Liver (tissue), 9 donors: Measurements from ENCODE around the gene IL1RAPL1. TPM values are rescaled to one million over a fixed set of nuclear protein-coding genes. Genes with fewer than 3 reads are reported as not detected.

Experiments used
- DNase-seq: peaks from one replicate; pipeline ENCODE4 v3.0.0-alpha.2; 2017; ENCODE audit warnings: low spot score
- H3K27ac ChIP-seq, 2 donors: one replicate each; pipeline ENCODE4 v1.7.0; 2013; ENCODE audit warnings: inconsistent platforms in 2 of 2, low read length in 2 of 2, control low read depth in 1 of 2, low read depth in 1 of 2, mild to moderate bottlenecking in 1 of 2
- H3K27me3 ChIP-seq, 4 donors: one replicate each; pipeline versions ENCODE4 v1.6.1 to v1.7.0; 2013; ENCODE audit warnings: low read length in 3 of 4, inconsistent platforms in 1 of 4, mild to moderate bottlenecking in 1 of 4, moderate library complexity in 1 of 4; ENCODE audit not compliant: control insufficient read depth in 4 of 4, insufficient read depth in 4 of 4
- H3K36me3 ChIP-seq, 4 donors: one replicate each; pipeline versions ENCODE4 v1.6.1 to v1.7.0; 2013; ENCODE audit warnings: low read length in 3 of 4, mild to moderate bottlenecking in 3 of 4, low read depth in 1 of 4, moderate library complexity in 1 of 4; ENCODE audit not compliant: control insufficient read depth in 4 of 4, insufficient read depth in 3 of 4
- H3K4me1 ChIP-seq, 4 donors: one replicate each; pipeline versions ENCODE4 v1.6.1 to v1.7.0; 2013; ENCODE audit warnings: low read length in 3 of 4, mild to moderate bottlenecking in 3 of 4, moderate library complexity in 1 of 4; ENCODE audit not compliant: control insufficient read depth in 4 of 4, insufficient read depth in 4 of 4
- H3K4me3 ChIP-seq, 3 donors: one replicate each; pipeline versions ENCODE4 v1.6.1 to v1.7.0; 2013; ENCODE audit warnings: low read length in 3 of 3, control low read depth in 1 of 3, low read depth in 1 of 3, mild to moderate bottlenecking in 1 of 3
- H3K9ac ChIP-seq, 2 donors: one replicate each; pipeline ENCODE4 v1.7.0; 2013; ENCODE audit warnings: low read length in 2 of 2, mild to moderate bottlenecking in 2 of 2, moderate library complexity in 2 of 2, control low read depth in 1 of 2, low read depth in 1 of 2
- H3K9me3 ChIP-seq, 4 donors: one replicate each; pipeline versions ENCODE4 v1.6.1 to v1.7.0; 2013; ENCODE audit warnings: low read length in 3 of 4; ENCODE audit not compliant: control insufficient read depth in 4 of 4
- ATF3 ChIP-seq: IDR thresholded peaks from 2 replicates; pipeline ENCODE4 v1.6.1; 2016; ENCODE audit warnings: antibody characterized with exemption
- CTCF ChIP-seq: fragments of 150-350 bp; IDR thresholded peaks from 2 replicates; pipeline ENCODE4 v1.5.1; 2017; ENCODE audit warnings: improper control_type of control experiment, low read depth, low read length; ENCODE audit not compliant: missing input control
- EGR1 ChIP-seq, 2 donors: IDR thresholded peaks; 2 replicates each; pipeline ENCODE4 v1.6.1; 2016 to 2018; ENCODE audit warnings: antibody characterized with exemption in 2 of 2, low read depth in 2 of 2
- FOXA2 ChIP-seq: IDR thresholded peaks from 2 replicates; pipeline ENCODE4 v1.6.1; 2016; ENCODE audit warnings: antibody characterized with exemption
- GABPA ChIP-seq, 2 donors: IDR thresholded peaks in 1 of 2; conservative IDR thresholded peaks in 1 of 2; 2 replicates each; pipeline ENCODE4 v1.6.1; 2016; ENCODE audit warnings: antibody characterized with exemption in 2 of 2, mild to moderate bottlenecking in 1 of 2, moderate library complexity in 1 of 2
- HNF4G ChIP-seq: IDR thresholded peaks from 2 replicates; pipeline ENCODE4 v1.6.1; 2016; ENCODE audit warnings: antibody characterized with exemption
- JUND ChIP-seq, 2 donors: IDR thresholded peaks; 2 replicates each; pipeline ENCODE4 v1.6.1; 2016; ENCODE audit warnings: antibody characterized with exemption in 2 of 2
- MAX ChIP-seq: IDR thresholded peaks from 2 replicates; pipeline ENCODE4 v1.6.1; 2016; ENCODE audit warnings: antibody characterized with exemption
- NR2F2 ChIP-seq: IDR thresholded peaks from 2 replicates; pipeline ENCODE4 v1.6.1; 2016; ENCODE audit warnings: antibody characterized with exemption
- RAD21 ChIP-seq, 2 donors: IDR thresholded peaks; 2 replicates each; pipeline ENCODE4 v1.6.1; 2016; ENCODE audit warnings: antibody characterized with exemption in 2 of 2, mild to moderate bottlenecking in 2 of 2
- TAF1 ChIP-seq: conservative IDR thresholded peaks from 2 replicates; pipeline ENCODE4 v1.6.1; 2016; ENCODE audit warnings: antibody characterized with exemption, mild to moderate bottlenecking
- YY1 ChIP-seq: IDR thresholded peaks from 2 replicates; pipeline ENCODE4 v1.6.1; 2016; ENCODE audit warnings: antibody characterized with exemption, mild to moderate bottlenecking
- ZBTB33 ChIP-seq: IDR thresholded peaks from 2 replicates; pipeline ENCODE4 v1.6.1; 2016; ENCODE audit warnings: antibody characterized with exemption
- WGBS: extraction: QIAGEN DNeasy Blood & Tissue Kit; methylation state at CpG from one replicate; pipeline ENCODE4 v1.1.7; 2013; 5-methylcytosine and 5-hydroxymethylcytosine counted together
- polyA plus RNA-seq, 2 donors: library from polyadenylated mRNA; stranded (reverse) in 1 of 2; unstranded in 1 of 2; fragments of 200-250 nt in 1 of 2; fragments of >200 nt in 1 of 2; fragmentation: Nextera tagmentation in 1 of 2; extraction: Ambion mirVana in 1 of 2; gene quantifications; one replicate each; pipeline versions ENCODE4 v1.2.1 to v1.2.3, GENCODE V29; 2013 to 2015
- total RNA-seq, 2 donors: library from RNA; depleted of rRNA; stranded (reverse); fragments of >200 nt; gene quantifications; one replicate each; pipeline ENCODE4 v1.2.3, GENCODE V29; 2014
- donor health status: healthy.
- donor health status: healthy.
- donor health status: healthy.
- donor health status: healthy.
- donor health status: healthy.

IL1RAPL1 gene
- total and polyA plus RNA-seq, 4 donors, result 0.08 to 0.33 TPM; not detected in 2

- peaks cover 0 to 5% (median 0%) of the 10 kb centered on the region in 4 donors for H3K27me3 ChIP-seq
- no peak overlapping the region for H3K9ac ChIP-seq
- TF ChIP-seq ZBTB33, result no peak
- TF ChIP-seq CTCF, result peak; percentile 24
- no peak for TF ChIP-seq YY1
- TF ChIP-seq RAD21 (IDR thresholded peaks at IDR 0.05), result peak; percentile 70 to 77
- no peak for TF ChIP-seq TAF1
- TF ChIP-seq MAX, result no peak
- DNase-seq, result no peak
- H3K36me3 ChIP-seq, result no peaks in the 10 kb centered on the region
- no peaks in the 10 kb centered on the region for H3K4me1 ChIP-seq
- 24% methylated on average over 2 of the region's 2 CpGs for WGBS
- H3K9me3 ChIP-seq, result no peaks in the 10 kb centered on the region
- no peak overlapping the region for H3K27ac ChIP-seq
- no peak overlapping the region for H3K4me3 ChIP-seq
These were observed 503.6 kb downstream of the IL1RAPL1 start for GRCh38 chrX:29090811-29091210.

GRCh38 chrX:29107231-29107630 lies 520.0 kb downstream of the IL1RAPL1 start:
- Histone ChIP-seq H3K4me3 (no peak overlapping the region), H3K36me3 (no peaks in the 10 kb centered on the region), H3K9me3 (no peaks in the 10 kb centered on the region), H3K27me3 (peaks cover 0 to 2% (median 0%) of the 10 kb centered on the region in 4 donors), H3K4me1 (no peaks in the 10 kb centered on the region), H3K9ac (no peak overlapping the region), H3K27ac (no peak overlapping the region)
- no peak for DNase-seq
- no peak for TF ChIP-seq FOXA2
- TF ChIP-seq EGR1 (IDR thresholded peaks at IDR 0.05; ENCODE audit: low read depth in 2 of 2), result no peak
- TF ChIP-seq YY1, result no peak
- no peak for TF ChIP-seq ATF3
- no peak for TF ChIP-seq GABPA (IDR thresholded peaks at IDR 0.05 in 1 of 2, conservative IDR thresholded peaks at IDR 0.05 in 1 of 2)
- no peak for TF ChIP-seq NR2F2
- TF ChIP-seq JUND (IDR thresholded peaks at IDR 0.05), result no peak
- no peak for TF ChIP-seq ZBTB33
- TF ChIP-seq RAD21 (IDR thresholded peaks at IDR 0.05), result no peak
- TF ChIP-seq TAF1, result no peak
- no peak for TF ChIP-seq CTCF
- TF ChIP-seq MAX, result no peak
- TF ChIP-seq HNF4G, result no peak
- WGBS, result 75% methylated on average over 1 of the region's 1 CpG
